ENCODE data around the gene VPS13C. TPM values are rescaled to one million over a fixed set of nuclear protein-coding genes. Genes with fewer than 3 reads are reported as not detected.

VPS13C gene
- total and polyA plus RNA-seq, 2 experiments from 2014 or later = 6.7 to 60.9 TPM

GRCh38 chr15:62046078-62046743 lies 14.0 kb downstream of the VPS13C start:
- Histone ChIP-seq H4K20me1 (ENCODE audit: insufficient read depth, poor library complexity, severe bottlenecking) (peaks cover 4% of the 10 kb centered on the region), H3K4me2 (no peak overlapping the region), H3K27me3 (no peaks in the 10 kb centered on the region), H3K79me2 (peaks cover 38% of the 10 kb centered on the region), H3K4me1 (ENCODE audit: insufficient read depth) (no peaks in the 10 kb centered on the region), H3K4me3 (no peak overlapping the region), H3K36me3 (replicated peaks; ENCODE audit: insufficient read depth, low read depth) (no peaks in the 10 kb centered on the region), H3K9me2 (replicated peaks; ENCODE audit: insufficient read depth) (no peaks in the 10 kb centered on the region), H3K9me3 (ENCODE audit: low read depth) (no peaks in the 10 kb centered on the region), H2AFZ (no peak overlapping the region), H3K27ac (no peak overlapping the region)
- no peak for DNase-seq (ENCODE audit: low spot score)
- WGBS (ENCODE audit: low lambda C conversion rate, missing lambda C conversion rate) = 95% methylated on average over 5 of the region's 5 CpGs
- no peak for TF ChIP-seq EZH2 (IDR thresholded peaks at IDR 0.05; ENCODE audit: borderline replicate concordance)
- no peak for TF ChIP-seq CTCF (IDR thresholded peaks at IDR 0.05; ENCODE audit: poor library complexity)
- TF ChIP-seq EZH2phosphoT487 (IDR thresholded peaks at IDR 0.05; ENCODE audit: low read depth, severe bottlenecking, unreplicated experiment) = no peak

- no peaks in the 10 kb centered on the region for H3K9me2 ChIP-seq (replicated peaks; ENCODE audit: insufficient read depth)
- TF ChIP-seq EZH2phosphoT487 (IDR thresholded peaks at IDR 0.05; ENCODE audit: low read depth, severe bottlenecking, unreplicated experiment) = no peak
- H4K20me1 ChIP-seq (ENCODE audit: insufficient read depth, poor library complexity, severe bottlenecking) = no peaks in the 10 kb centered on the region
- H2AFZ ChIP-seq = no peak overlapping the region
- H3K27ac ChIP-seq = no peak overlapping the region
- 88% methylated on average over 2 of the region's 2 CpGs for WGBS (ENCODE audit: low lambda C conversion rate, missing lambda C conversion rate)
- H3K4me2 ChIP-seq = no peak overlapping the region
- H3K4me1 ChIP-seq (ENCODE audit: insufficient read depth) = no peaks in the 10 kb centered on the region
- H3K9me3 ChIP-seq (ENCODE audit: low read depth) = no peaks in the 10 kb centered on the region
- H3K4me3 ChIP-seq = no peak overlapping the region
- no peaks in the 10 kb centered on the region for H3K79me2 ChIP-seq
- H3K36me3 ChIP-seq (replicated peaks; ENCODE audit: insufficient read depth, low read depth) = no peaks in the 10 kb centered on the region
- no peak for DNase-seq (ENCODE audit: low spot score)
- H3K27me3 ChIP-seq = no peaks in the 10 kb centered on the region
These were observed 24.9 kb downstream of the VPS13C start for GRCh38 chr15:62035256-62035924.

- no peaks in the 10 kb centered on the region for H4K20me1 ChIP-seq (ENCODE audit: insufficient read depth, poor library complexity, severe bottlenecking)
- H3K36me3 ChIP-seq (replicated peaks; ENCODE audit: insufficient read depth, low read depth) = no peaks in the 10 kb centered on the region
- H3K79me2 ChIP-seq = no peaks in the 10 kb centered on the region
- H3K27ac ChIP-seq = no peak overlapping the region
- no peaks in the 10 kb centered on the region for H3K9me3 ChIP-seq (ENCODE audit: low read depth)
- H3K27me3 ChIP-seq = no peaks in the 10 kb centered on the region
- H3K4me2 ChIP-seq = no peak overlapping the region
- WGBS (ENCODE audit: low lambda C conversion rate, missing lambda C conversion rate) = 87% methylated on average over 5 of the region's 5 CpGs
- DNase-seq (ENCODE audit: low spot score) = no peak
- H3K4me3 ChIP-seq = no peak overlapping the region
- no peaks in the 10 kb centered on the region for H3K4me1 ChIP-seq (ENCODE audit: insufficient read depth)
- no peaks in the 10 kb centered on the region for H3K9me2 ChIP-seq (replicated peaks; ENCODE audit: insufficient read depth)
- H2AFZ ChIP-seq = no peak overlapping the region
- TF ChIP-seq EZH2phosphoT487 (IDR thresholded peaks at IDR 0.05; ENCODE audit: low read depth, severe bottlenecking, unreplicated experiment) (no peak), EZH2 (IDR thresholded peaks at IDR 0.05; ENCODE audit: borderline replicate concordance) (no peak), CTCF (IDR thresholded peaks at IDR 0.05; ENCODE audit: poor library complexity) (no peak)
These were observed 32.3 kb downstream of the VPS13C start for GRCh38 chr15:62027916-62028315.

GRCh38 chr15:62027263-62027565 lies 33.0 kb downstream of the VPS13C start:
- H3K4me2 ChIP-seq = no peak overlapping the region
- H4K20me1 ChIP-seq (ENCODE audit: insufficient read depth, poor library complexity, severe bottlenecking) = no peaks in the 10 kb centered on the region
- WGBS (ENCODE audit: low lambda C conversion rate, missing lambda C conversion rate) = 74% methylated on average over 3 of the region's 3 CpGs
- no peak overlapping the region for H2AFZ ChIP-seq
- no peak for TF ChIP-seq CTCF (IDR thresholded peaks at IDR 0.05; ENCODE audit: poor library complexity)
- no peak for TF ChIP-seq EZH2phosphoT487 (IDR thresholded peaks at IDR 0.05; ENCODE audit: low read depth, severe bottlenecking, unreplicated experiment)
- TF ChIP-seq EZH2 (IDR thresholded peaks at IDR 0.05; ENCODE audit: borderline replicate concordance) = no peak
- H3K4me1 ChIP-seq (ENCODE audit: insufficient read depth) = no peaks in the 10 kb centered on the region
- H3K4me3 ChIP-seq = no peak overlapping the region
- H3K9me2 ChIP-seq (replicated peaks; ENCODE audit: insufficient read depth) = no peaks in the 10 kb centered on the region
- H3K79me2 ChIP-seq = no peaks in the 10 kb centered on the region
- no peak overlapping the region for H3K27ac ChIP-seq
- H3K27me3 ChIP-seq = no peaks in the 10 kb centered on the region
- DNase-seq (ENCODE audit: low spot score) = no peak
- no peaks in the 10 kb centered on the region for H3K9me3 ChIP-seq (ENCODE audit: low read depth)
- no peaks in the 10 kb centered on the region for H3K36me3 ChIP-seq (replicated peaks; ENCODE audit: insufficient read depth, low read depth)

Data from hepatocyte (in vitro differentiated cells).